ENCODE data around the gene BTLA.
A peak's percentile ranks its signal among the peaks of the same experiment; 100 is the strongest.
"Not testable (repeated sequence)": the region's sequence is repeated elsewhere in the genome, so short reads cannot be mapped to it uniquely, and the experiment has no call there.

Gene BTLA

GRCh38 chr3:112425858-112426750 lies 73.2 kb downstream of the BTLA start:
- Histone ChIP-seq H3K27ac (ENCODE audit: insufficient read depth in 1 of 2, low read depth in 1 of 2, low read length in 2 of 2, poor library complexity in 1 of 2, severe bottlenecking in 2 of 2) (no peak overlapping the region), H3K27me3 (replicated peaks in 2 of 5; ENCODE audit: control insufficient read depth in 4 of 5, insufficient read depth in 5 of 5, low read length in 4 of 5) (no peaks in the 10 kb centered on the region), H3K9me3 (ENCODE audit: control extremely low read depth in 1 of 5, control insufficient read depth in 4 of 5, insufficient read depth in 2 of 5, low read depth in 1 of 5, low read length in 4 of 5) (no peaks in the 10 kb centered on the region), H3K36me3 (ENCODE audit: control insufficient read depth in 4 of 4, insufficient read depth in 4 of 4, low read length in 3 of 4) (no peaks in the 10 kb centered on the region), H3K4me3 (ENCODE audit: control insufficient read depth in 1 of 7, extremely low read depth in 1 of 7, insufficient read depth in 4 of 7, low read depth in 2 of 7, low read length in 6 of 7) (no peak overlapping the region), H3K4me1 (ENCODE audit: control extremely low read depth in 1 of 4, control insufficient read depth in 4 of 4, insufficient read depth in 4 of 4, low read length in 3 of 4) (peaks cover 5 to 17% (median 6%) of the 10 kb centered on the region in 4 experiments)
- CTCF ChIA-PET: no interaction called here
- peak in 1 of 3 donors; percentile 27 for DNase-seq
- 100% methylated on average over 1 of the region's 2 CpGs for WGBS (ENCODE audit: insufficient coverage)
- POLR2A ChIA-PET: no interaction called here

GRCh38 chr3:112425382-112425781 lies 73.9 kb downstream of the BTLA start:
- H3K36me3 ChIP-seq (ENCODE audit: control insufficient read depth in 4 of 4, insufficient read depth in 4 of 4, low read length in 3 of 4): no peaks in the 10 kb centered on the region
- no peak for DNase-seq
- no peaks in the 10 kb centered on the region for H3K27me3 ChIP-seq (replicated peaks in 2 of 5; ENCODE audit: control insufficient read depth in 4 of 5, insufficient read depth in 5 of 5, low read length in 4 of 5)
- peaks cover 5 to 17% (median 6%) of the 10 kb centered on the region in 4 experiments for H3K4me1 ChIP-seq (ENCODE audit: control extremely low read depth in 1 of 4, control insufficient read depth in 4 of 4, insufficient read depth in 4 of 4, low read length in 3 of 4)
- H3K27ac ChIP-seq (ENCODE audit: insufficient read depth in 1 of 2, low read depth in 1 of 2, low read length in 2 of 2, poor library complexity in 1 of 2, severe bottlenecking in 2 of 2): no peak overlapping the region
- ChIA-PET CTCF (interaction anchor here (0.8 kb wide), 1 partner anchor 9 kb away, joined by 3 read pairs; no protein-coding TSS in a partner anchor), POLR2A (no interaction called here)
- no peaks in the 10 kb centered on the region for H3K9me3 ChIP-seq (ENCODE audit: control extremely low read depth in 1 of 5, control insufficient read depth in 4 of 5, insufficient read depth in 2 of 5, low read depth in 1 of 5, low read length in 4 of 5)
- WGBS (ENCODE audit: insufficient coverage): 100% methylated on average over 1 of the region's 2 CpGs
- no peak overlapping the region for H3K4me3 ChIP-seq (ENCODE audit: control insufficient read depth in 1 of 7, extremely low read depth in 1 of 7, insufficient read depth in 4 of 7, low read depth in 2 of 7, low read length in 6 of 7)

- Histone ChIP-seq H3K9me3 (ENCODE audit: control extremely low read depth in 1 of 5, control insufficient read depth in 4 of 5, insufficient read depth in 2 of 5, low read depth in 1 of 5, low read length in 4 of 5) (no peaks in the 10 kb centered on the region), H3K27ac (ENCODE audit: insufficient read depth in 1 of 2, low read depth in 1 of 2, low read length in 2 of 2, poor library complexity in 1 of 2, severe bottlenecking in 2 of 2) (no peak overlapping the region), H3K36me3 (ENCODE audit: control insufficient read depth in 4 of 4, insufficient read depth in 4 of 4, low read length in 3 of 4) (no peaks in the 10 kb centered on the region), H3K4me3 (ENCODE audit: control insufficient read depth in 1 of 7, extremely low read depth in 1 of 7, insufficient read depth in 4 of 7, low read depth in 2 of 7, low read length in 6 of 7) (no peak overlapping the region), H3K27me3 (replicated peaks in 2 of 5; ENCODE audit: control insufficient read depth in 4 of 5, insufficient read depth in 5 of 5, low read length in 4 of 5) (no peaks in the 10 kb centered on the region), H3K4me1 (ENCODE audit: control extremely low read depth in 1 of 4, control insufficient read depth in 4 of 4, insufficient read depth in 4 of 4, low read length in 3 of 4) (peaks cover 5 to 17% (median 6%) of the 10 kb centered on the region in 4 experiments)
- DNase-seq: no peak
- POLR2A ChIA-PET: interaction anchor here (0.6 kb wide), 1 partner anchor 19 kb away, joined by 3 read pairs; no protein-coding TSS in a partner anchor
- CTCF ChIA-PET: interaction anchor here (0.9 kb wide), 1 partner anchor 91 kb away, joined by 3 read pairs; the partner anchor contains the start of gene CD200
- WGBS (ENCODE audit: insufficient coverage): no CpG with 5 or more reads among the region's 1 CpG
These were observed 74.9 kb downstream of the BTLA start for GRCh38 chr3:112424394-112424793.

- no CpG with 5 or more reads among the region's 7 CpGs for WGBS (ENCODE audit: insufficient coverage)
- DNase-seq; H3K4me3 ChIP-seq (ENCODE audit: control insufficient read depth in 1 of 7, extremely low read depth in 1 of 7, insufficient read depth in 4 of 7, low read depth in 2 of 7, low read length in 6 of 7); POLR2A ChIA-PET; H3K27me3 ChIP-seq (replicated peaks in 2 of 5; ENCODE audit: control insufficient read depth in 4 of 5, insufficient read depth in 5 of 5, low read length in 4 of 5); CTCF ChIA-PET; H3K36me3 ChIP-seq (ENCODE audit: control insufficient read depth in 4 of 4, insufficient read depth in 4 of 4, low read length in 3 of 4); H3K27ac ChIP-seq (ENCODE audit: insufficient read depth in 1 of 2, low read depth in 1 of 2, low read length in 2 of 2, poor library complexity in 1 of 2, severe bottlenecking in 2 of 2); H3K9me3 ChIP-seq (ENCODE audit: control extremely low read depth in 1 of 5, control insufficient read depth in 4 of 5, insufficient read depth in 2 of 5, low read depth in 1 of 5, low read length in 4 of 5): not testable (repeated sequence)
- H3K4me1 ChIP-seq (ENCODE audit: control extremely low read depth in 1 of 4, control insufficient read depth in 4 of 4, insufficient read depth in 4 of 4, low read length in 3 of 4): peaks cover 5 to 17% (median 6%) of the 10 kb centered on the region in 4 experiments
These were observed 76.4 kb downstream of the BTLA start for GRCh38 chr3:112422921-112423320.

- POLR2A ChIA-PET; DNase-seq; H3K27me3 ChIP-seq (replicated peaks in 2 of 5; ENCODE audit: control insufficient read depth in 4 of 5, insufficient read depth in 5 of 5, low read length in 4 of 5); H3K9me3 ChIP-seq (ENCODE audit: control extremely low read depth in 1 of 5, control insufficient read depth in 4 of 5, insufficient read depth in 2 of 5, low read depth in 1 of 5, low read length in 4 of 5); H3K27ac ChIP-seq (ENCODE audit: insufficient read depth in 1 of 2, low read depth in 1 of 2, low read length in 2 of 2, poor library complexity in 1 of 2, severe bottlenecking in 2 of 2); H3K36me3 ChIP-seq (ENCODE audit: control insufficient read depth in 4 of 4, insufficient read depth in 4 of 4, low read length in 3 of 4); H3K4me3 ChIP-seq (ENCODE audit: control insufficient read depth in 1 of 7, extremely low read depth in 1 of 7, insufficient read depth in 4 of 7, low read depth in 2 of 7, low read length in 6 of 7); H3K4me1 ChIP-seq (ENCODE audit: control extremely low read depth in 1 of 4, control insufficient read depth in 4 of 4, insufficient read depth in 4 of 4, low read length in 3 of 4); CTCF ChIA-PET: not testable (repeated sequence)
- no CpG with 5 or more reads among the region's 5 CpGs for WGBS (ENCODE audit: insufficient coverage)
These were observed 80.7 kb downstream of the BTLA start for GRCh38 chr3:112418526-112418925.

- H3K4me3 ChIP-seq (ENCODE audit: control insufficient read depth in 1 of 7, extremely low read depth in 1 of 7, insufficient read depth in 4 of 7, low read depth in 2 of 7, low read length in 6 of 7): no peak overlapping the region
- no peaks in the 10 kb centered on the region for H3K27me3 ChIP-seq (replicated peaks in 2 of 5; ENCODE audit: control insufficient read depth in 4 of 5, insufficient read depth in 5 of 5, low read length in 4 of 5)
- POLR2A ChIA-PET: no interaction called here
- 100% methylated on average over 1 of the region's 3 CpGs for WGBS (ENCODE audit: insufficient coverage)
- peaks cover 0 to 3% (median 0%) of the 10 kb centered on the region in 4 experiments for H3K4me1 ChIP-seq (ENCODE audit: control extremely low read depth in 1 of 4, control insufficient read depth in 4 of 4, insufficient read depth in 4 of 4, low read length in 3 of 4)
- DNase-seq: no peak
- CTCF ChIA-PET: no interaction called here
- H3K9me3 ChIP-seq (ENCODE audit: control extremely low read depth in 1 of 5, control insufficient read depth in 4 of 5, insufficient read depth in 2 of 5, low read depth in 1 of 5, low read length in 4 of 5): no peaks in the 10 kb centered on the region
- no peaks in the 10 kb centered on the region for H3K36me3 ChIP-seq (ENCODE audit: control insufficient read depth in 4 of 4, insufficient read depth in 4 of 4, low read length in 3 of 4)
- H3K27ac ChIP-seq (ENCODE audit: insufficient read depth in 1 of 2, low read depth in 1 of 2, low read length in 2 of 2, poor library complexity in 1 of 2, severe bottlenecking in 2 of 2): no peak overlapping the region
These were observed 81.5 kb downstream of the BTLA start for GRCh38 chr3:112417696-112418318.
